ENCODE results near the gene PLA2G6. TPM values are rescaled to one million over a fixed set of nuclear protein-coding genes. Genes with fewer than 3 reads are reported as not detected.

The PLA2G6 gene
- total and polyA plus RNA-seq, 2 of the 13 experiments (the other 11 are each of a cell fraction or from before 2014, with no cell fraction given), result 4.8 to 11.5 TPM

GRCh38 chr22:38177926-38178604 lies 3.6 kb downstream of the PLA2G6 start (continued):
- TF ChIP-seq IKZF1 (IDR thresholded peaks at IDR 0.05) (no peak), FOXK1 (CRISPR knock-in tag; IDR thresholded peaks at IDR 0.05; ENCODE audit: borderline replicate concordance, low read depth) (peak; percentile 75; the same call in 1 of the 2 replicates), ESRRA (CRISPR knock-in tag; IDR thresholded peaks at IDR 0.05; ENCODE audit: low read depth) (peak; percentile 55; the same call in 1 of the 2 replicates), ZNF329 (CRISPR knock-in tag; IDR thresholded peaks at IDR 0.05; ENCODE audit: low read depth) (no peak), PHF8 (CRISPR knock-in tag; IDR thresholded peaks at IDR 0.05) (no peak), DR1 (CRISPR knock-in tag; IDR thresholded peaks at IDR 0.05) (no peak), ZNF33B (CRISPR knock-in tag; IDR thresholded peaks at IDR 0.05) (peak; percentile 55; the same call in 1 of the 2 replicates), ELF3 (CRISPR knock-in tag; IDR thresholded peaks at IDR 0.05) (peak; percentile 78; the same call in 1 of the 2 replicates), ZSCAN21 (CRISPR knock-in tag; IDR thresholded peaks at IDR 0.05; ENCODE audit: borderline replicate concordance) (no peak), GZF1 (CRISPR knock-in tag; IDR thresholded peaks at IDR 0.05) (peak; percentile 67; the same call in 1 of the 2 replicates), GPN1 (CRISPR knock-in tag; IDR thresholded peaks at IDR 0.05; ENCODE audit: borderline replicate concordance) (no peak), HIVEP1 (CRISPR knock-in tag; IDR thresholded peaks at IDR 0.05) (0 out of 2 replicates have a peak, but pooled peaks have one; percentile 64), MIXL1 (CRISPR knock-in tag; IDR thresholded peaks at IDR 0.05) (peak; percentile 79; the same call in 1 of the 2 replicates), HMG20A (CRISPR knock-in tag; IDR thresholded peaks at IDR 0.05; ENCODE audit: borderline replicate concordance) (peak; percentile 78; the same call in 1 of the 2 replicates), ZFY (CRISPR knock-in tag; IDR thresholded peaks at IDR 0.05) (no peak), MXI1 (IDR thresholded peaks at IDR 0.05; ENCODE audit: borderline replicate concordance, low read depth, low read length) (peak; percentile 88; the same call in 2 of the 3 replicates), ZNF782 (CRISPR knock-in tag; IDR thresholded peaks at IDR 0.05; ENCODE audit: borderline replicate concordance) (no peak; the same call in 1 of the 2 replicates), NFYC (CRISPR knock-in tag; IDR thresholded peaks at IDR 0.05) (no peak; the same call in 1 of the 2 replicates), SP140L (CRISPR knock-in tag; IDR thresholded peaks at IDR 0.05; ENCODE audit: borderline replicate concordance) (no peak), MYC (CRISPR knock-in tag; IDR thresholded peaks at IDR 0.05; ENCODE audit: borderline replicate concordance) (peak; percentile 66), FIP1L1 (IDR thresholded peaks at IDR 0.05; ENCODE audit: borderline replicate concordance, insufficient read depth, low read depth, low read length) (no peak), SIN3B (IDR thresholded peaks at IDR 0.05; ENCODE audit: low read length) (no peak), KAT7 (CRISPR knock-in tag; IDR thresholded peaks at IDR 0.05; ENCODE audit: borderline replicate concordance) (peak; percentile 31; the same call in 1 of the 2 replicates), ZNF260 (CRISPR knock-in tag; IDR thresholded peaks at IDR 0.05; ENCODE audit: borderline replicate concordance, low read depth) (no peak), ONECUT2 (CRISPR knock-in tag; IDR thresholded peaks at IDR 0.05) (no peak), MED1 (CRISPR knock-in tag; IDR thresholded peaks at IDR 0.05) (peak; percentile 86)
- TF ChIP-seq, protein P1, sequence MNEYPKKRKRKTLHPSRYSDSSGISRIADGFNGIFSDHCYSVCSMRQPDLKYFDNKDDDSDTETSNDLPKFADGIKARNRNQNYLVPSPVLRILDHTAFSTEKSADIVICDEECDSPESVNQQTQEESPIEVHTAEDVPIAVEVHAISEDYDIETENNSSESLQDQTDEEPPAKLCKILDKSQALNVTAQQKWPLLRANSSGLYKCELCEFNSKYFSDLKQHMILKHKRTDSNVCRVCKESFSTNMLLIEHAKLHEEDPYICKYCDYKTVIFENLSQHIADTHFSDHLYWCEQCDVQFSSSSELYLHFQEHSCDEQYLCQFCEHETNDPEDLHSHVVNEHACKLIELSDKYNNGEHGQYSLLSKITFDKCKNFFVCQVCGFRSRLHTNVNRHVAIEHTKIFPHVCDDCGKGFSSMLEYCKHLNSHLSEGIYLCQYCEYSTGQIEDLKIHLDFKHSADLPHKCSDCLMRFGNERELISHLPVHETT (CRISPR knock-in tag; conservative IDR thresholded peaks at IDR 0.05), result no peak
- TF ChIP-seq, protein P2, sequence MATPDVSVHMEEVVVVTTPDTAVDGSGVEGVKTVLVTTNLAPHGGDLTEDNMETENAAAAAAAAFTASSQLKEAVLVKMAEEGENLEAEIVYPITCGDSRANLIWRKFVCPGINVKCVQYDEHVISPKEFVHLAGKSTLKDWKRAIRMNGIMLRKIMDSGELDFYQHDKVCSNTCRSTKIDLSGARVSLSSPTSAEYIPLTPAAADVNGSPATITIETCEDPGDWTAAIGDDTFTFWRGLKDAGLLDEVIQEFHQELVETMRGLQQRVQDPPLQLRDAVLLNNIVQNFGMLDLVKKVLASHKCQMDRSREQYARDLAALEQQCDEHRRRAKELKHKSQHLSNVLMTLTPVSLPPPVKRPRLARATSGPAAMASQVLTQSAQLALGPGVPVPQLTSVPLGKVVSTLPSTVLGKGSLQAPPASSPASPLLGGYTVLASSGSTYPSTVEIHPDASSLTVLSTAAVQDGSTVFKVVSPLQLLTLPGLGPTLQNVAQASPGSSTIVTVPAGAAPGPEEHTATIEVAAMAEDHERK (CRISPR knock-in tag; IDR thresholded peaks at IDR 0.05; ENCODE audit: low read depth), result no peak
- TF ChIP-seq, protein P3, sequence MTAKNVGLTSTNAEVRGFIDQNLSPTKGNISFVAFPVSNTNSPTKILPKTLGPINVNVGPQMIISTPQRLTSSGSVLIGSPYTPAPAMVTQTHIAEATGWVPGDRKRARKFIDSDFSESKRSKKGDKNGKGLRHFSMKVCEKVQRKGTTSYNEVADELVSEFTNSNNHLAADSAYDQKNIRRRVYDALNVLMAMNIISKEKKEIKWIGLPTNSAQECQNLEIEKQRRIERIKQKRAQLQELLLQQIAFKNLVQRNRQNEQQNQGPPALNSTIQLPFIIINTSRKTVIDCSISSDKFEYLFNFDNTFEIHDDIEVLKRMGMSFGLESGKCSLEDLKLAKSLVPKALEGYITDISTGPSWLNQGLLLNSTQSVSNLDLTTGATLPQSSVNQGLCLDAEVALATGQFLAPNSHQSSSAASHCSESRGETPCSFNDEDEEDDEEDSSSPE (CRISPR knock-in tag; IDR thresholded peaks at IDR 0.05), result no peak
